Lung microvascular endothelial cell (primary cell): Measurements from ENCODE around the gene SLC11A2. TPM values are rescaled to one million over a fixed set of nuclear protein-coding genes. Genes with fewer than 3 reads are reported as not detected.
A peak's percentile ranks its signal among the peaks of the same experiment; 100 is the strongest.

Source experiments
- DNase-seq, 2 donors: peaks; one replicate each; pipeline versions ENCODE4 v3.0.0 to v3.0.0-alpha.2; 2010; ENCODE audit warnings: low read depth in 2 of 2
- total RNA-seq: library from RNA; depleted of rRNA; stranded (reverse); fragments of >200 nt; gene quantifications from 2 replicates; pipeline ENCODE4 v1.2.1, GENCODE V29; 2014

The SLC11A2 gene
- 35.7 and 39.7 TPM in 2 replicates for total RNA-seq

GRCh38 chr12:51025836-51026638, at the start of gene SLC11A2:
Gene SLC11A2, minus strand, starts transcription at chr12:51026384. Its CDS starts 15,656 bp downstream, at chr12:51010728.
- DNase-seq = peak; percentile 96 to 97

GRCh38 chr12:51075390-51075789, 49.2 kb upstream of the SLC11A2 start:
- DNase-seq = no peak

- peak; percentile 44 to 60 for DNase-seq
These were observed 45.5 kb upstream of the SLC11A2 start for GRCh38 chr12:51071663-51072062.

- no peak for DNase-seq
These were observed 43.8 kb upstream of the SLC11A2 start for GRCh38 chr12:51070004-51070403.

- DNase-seq = no peak
These were observed 41.6 kb upstream of the SLC11A2 start for GRCh38 chr12:51067771-51068170.

GRCh38 chr12:51067229-51067628, 41.0 kb upstream of the SLC11A2 start:
- no peak for DNase-seq

- no peak for DNase-seq
These were observed 39.3 kb upstream of the SLC11A2 start for GRCh38 chr12:51065530-51065929.

- DNase-seq = no peak
These were observed 36.6 kb upstream of the SLC11A2 start for GRCh38 chr12:51062631-51063397.

- no peak for DNase-seq
These were observed 32.9 kb upstream of the SLC11A2 start for GRCh38 chr12:51059086-51059485.

GRCh38 chr12:51056242-51056641, 30.1 kb upstream of the SLC11A2 start:
- peak in 1 of 2 donors; percentile 36 for DNase-seq

- no peak for DNase-seq
These were observed 28.9 kb upstream of the SLC11A2 start for GRCh38 chr12:51055060-51055459.

- DNase-seq = no peak
These were observed 25.6 kb upstream of the SLC11A2 start for GRCh38 chr12:51051787-51052186.

- DNase-seq = no peak
These were observed 23.3 kb upstream of the SLC11A2 start for GRCh38 chr12:51049525-51049924.

GRCh38 chr12:51048661-51049251, 22.6 kb upstream of the SLC11A2 start:
- DNase-seq = peak; percentile 4 to 69

GRCh38 chr12:51047655-51048540, 21.7 kb upstream of the SLC11A2 start, which contains the start of gene LETMD1:
Gene LETMD1, plus strand, starts transcription at chr12:51048327. Its CDS starts 30 bp downstream, at chr12:51048357.
- peak; percentile 97 to 100 for DNase-seq

- no peak for DNase-seq
These were observed 10.1 kb upstream of the SLC11A2 start for GRCh38 chr12:51036279-51036678.

GRCh38 chr12:51033457-51034089, 7.4 kb upstream of the SLC11A2 start:
- no peak for DNase-seq

- no peak for DNase-seq
These were observed 6.9 kb upstream of the SLC11A2 start for GRCh38 chr12:51033048-51033447.

GRCh38 chr12:51028813-51029150, 2.6 kb upstream of the SLC11A2 start:
- DNase-seq = no peak

- peak; percentile 47 to 52 for DNase-seq
These were observed 2.1 kb upstream of the SLC11A2 start for GRCh38 chr12:51028126-51028812.
